Chondrocyte (in vitro differentiated cells): ENCODE measurements around the gene FIGNL1. TPM values are rescaled to one million over a fixed set of nuclear protein-coding genes. Genes with fewer than 3 reads are reported as not detected.
A peak's percentile ranks its signal among the peaks of the same experiment; 100 is the strongest.

Experiments
- DNase-seq: peaks from one replicate; pipeline ENCODE4 v3.0.0; 2021; ENCODE audit warnings: mixed read lengths, low spot score
- H3K27ac Mint-ChIP-seq: one replicate; pipeline ENCODE4 v1.8.0; 2021; ENCODE audit warnings: mild to moderate bottlenecking, moderate library complexity, mixed read lengths; ENCODE audit not compliant: unreplicated experiment
- H3K27me3 Mint-ChIP-seq: 2 replicates; pipeline ENCODE4 v1.8.0; 2021; ENCODE audit warnings: low read depth, mixed read lengths
- H3K36me3 Mint-ChIP-seq: 2 replicates; pipeline ENCODE4 v1.8.0; 2021; ENCODE audit warnings: low read depth, mixed read lengths
- H3K4me1 Mint-ChIP-seq: 2 replicates; pipeline ENCODE4 v1.8.0; 2021; ENCODE audit warnings: low read depth, mild to moderate bottlenecking, mixed read lengths
- H3K4me3 Mint-ChIP-seq: one replicate; pipeline ENCODE4 v1.8.0; 2021; ENCODE audit warnings: mild to moderate bottlenecking, moderate library complexity, mixed read lengths; ENCODE audit not compliant: unreplicated experiment
- H3K9me3 Mint-ChIP-seq: 2 replicates; pipeline ENCODE4 v1.8.0; 2021; ENCODE audit warnings: low read depth, mixed read lengths
- total RNA-seq: library from RNA; stranded (reverse); gene quantifications from 3 replicates; pipeline ENCODE4 v1.2.1, GENCODE V29; 2021
- TF ChIP-seq, protein P1 (sequence below): fragments of 200-600 bp; sonication (generic); IDR thresholded peaks from 2 replicates; pipeline ENCODE4 v1.5.0; 2021; ENCODE audit warnings: antibody characterized with exemption, mild to moderate bottlenecking, moderate library complexity

FIGNL1 gene
- total RNA-seq, 1 donor from 2014 or later: 6.8 TPM

DNA sequence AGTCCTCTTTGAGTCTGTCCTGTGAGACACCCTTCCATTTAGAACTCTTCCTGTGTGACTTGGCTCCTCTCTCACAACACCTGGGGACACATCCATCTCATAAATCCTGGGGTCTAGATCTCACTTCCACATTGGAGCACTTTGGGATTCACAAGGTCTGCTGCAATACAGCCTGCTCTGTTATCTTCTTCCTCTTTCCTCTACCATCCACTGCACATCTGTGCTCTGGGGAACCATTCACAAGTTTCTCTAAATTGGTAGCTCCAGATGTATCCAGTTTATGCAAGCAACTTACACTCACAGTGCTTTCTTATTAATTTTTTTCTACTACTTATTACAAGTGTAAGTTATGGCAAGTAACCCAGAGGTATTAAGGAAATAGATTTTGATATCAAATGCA is 5.5 kb upstream of the FIGNL1 start:
- Mint-ChIP-seq H3K4me3 (no peak overlapping the region), H3K27ac (no peak overlapping the region), H3K36me3 (no peaks in the 10 kb centered on the region), H3K27me3 (peaks cover 45% of the 10 kb centered on the region), H3K9me3 (no peaks in the 10 kb centered on the region), H3K4me1 (no peaks in the 10 kb centered on the region)
- TF ChIP-seq, protein P1, sequence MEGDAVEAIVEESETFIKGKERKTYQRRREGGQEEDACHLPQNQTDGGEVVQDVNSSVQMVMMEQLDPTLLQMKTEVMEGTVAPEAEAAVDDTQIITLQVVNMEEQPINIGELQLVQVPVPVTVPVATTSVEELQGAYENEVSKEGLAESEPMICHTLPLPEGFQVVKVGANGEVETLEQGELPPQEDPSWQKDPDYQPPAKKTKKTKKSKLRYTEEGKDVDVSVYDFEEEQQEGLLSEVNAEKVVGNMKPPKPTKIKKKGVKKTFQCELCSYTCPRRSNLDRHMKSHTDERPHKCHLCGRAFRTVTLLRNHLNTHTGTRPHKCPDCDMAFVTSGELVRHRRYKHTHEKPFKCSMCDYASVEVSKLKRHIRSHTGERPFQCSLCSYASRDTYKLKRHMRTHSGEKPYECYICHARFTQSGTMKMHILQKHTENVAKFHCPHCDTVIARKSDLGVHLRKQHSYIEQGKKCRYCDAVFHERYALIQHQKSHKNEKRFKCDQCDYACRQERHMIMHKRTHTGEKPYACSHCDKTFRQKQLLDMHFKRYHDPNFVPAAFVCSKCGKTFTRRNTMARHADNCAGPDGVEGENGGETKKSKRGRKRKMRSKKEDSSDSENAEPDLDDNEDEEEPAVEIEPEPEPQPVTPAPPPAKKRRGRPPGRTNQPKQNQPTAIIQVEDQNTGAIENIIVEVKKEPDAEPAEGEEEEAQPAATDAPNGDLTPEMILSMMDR: no peak
- DNase-seq: no peak

DNA sequence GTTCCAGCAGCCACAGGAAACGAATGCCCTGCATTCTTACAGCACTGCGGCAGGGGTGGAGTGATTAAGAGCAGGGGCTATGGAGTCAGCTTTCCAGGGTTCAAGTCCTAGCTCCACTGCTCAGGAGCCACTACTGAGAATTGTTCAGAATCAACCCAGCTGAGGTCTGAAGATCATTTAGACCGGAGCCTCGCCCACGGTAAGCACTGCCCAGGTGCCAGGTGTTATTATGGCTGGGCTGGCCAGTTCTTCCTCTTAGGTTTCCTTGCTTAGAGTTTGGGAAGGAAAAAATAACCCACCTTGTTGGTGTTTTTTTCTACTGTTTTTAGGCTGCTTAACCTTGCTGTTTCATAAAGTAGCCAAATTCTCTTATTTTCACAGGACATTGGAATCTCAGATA is 4.8 kb upstream of the FIGNL1 start:
- peaks cover 3% of the 10 kb centered on the region for H3K4me1 Mint-ChIP-seq
- H3K4me3 Mint-ChIP-seq: no peak overlapping the region
- H3K36me3 Mint-ChIP-seq: no peaks in the 10 kb centered on the region
- H3K27ac Mint-ChIP-seq: no peak overlapping the region
- DNase-seq: no peak
- peaks cover 45% of the 10 kb centered on the region for H3K27me3 Mint-ChIP-seq
- H3K9me3 Mint-ChIP-seq: no peaks in the 10 kb centered on the region
- TF ChIP-seq, protein P1: no peak

DNA sequence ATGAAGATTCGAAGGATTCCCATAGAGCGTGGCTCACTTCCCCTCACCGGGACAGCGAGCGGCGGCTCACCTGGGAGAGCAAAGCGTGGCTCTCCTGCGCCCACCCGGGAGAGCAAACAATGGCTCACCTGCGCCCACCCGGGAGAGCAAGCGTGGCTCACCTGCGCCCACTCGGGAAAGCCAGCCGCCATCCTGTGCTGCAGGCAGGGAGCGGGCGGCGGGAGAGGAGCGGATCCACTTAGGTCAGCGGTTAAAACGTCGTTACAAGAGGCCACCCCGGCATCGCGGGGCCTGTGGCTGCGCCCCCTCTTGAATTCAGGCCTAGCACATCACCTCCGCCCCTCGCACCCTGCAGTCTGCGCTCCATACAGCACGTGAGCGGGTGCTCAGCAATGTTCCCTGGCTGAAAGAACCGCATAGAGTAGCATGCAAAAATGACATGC is 461 bp upstream of the FIGNL1 start:
- Mint-ChIP-seq H3K27ac (peak overlapping the region; percentile 29), H3K36me3 (peaks cover 3% of the 10 kb centered on the region), H3K4me1 (peaks cover 18% of the 10 kb centered on the region), H3K9me3 (no peaks in the 10 kb centered on the region), H3K4me3 (peak overlapping the region; percentile 81), H3K27me3 (peaks cover 19% of the 10 kb centered on the region)
- TF ChIP-seq, protein P1: no peak
- DNase-seq: no peak

DNA sequence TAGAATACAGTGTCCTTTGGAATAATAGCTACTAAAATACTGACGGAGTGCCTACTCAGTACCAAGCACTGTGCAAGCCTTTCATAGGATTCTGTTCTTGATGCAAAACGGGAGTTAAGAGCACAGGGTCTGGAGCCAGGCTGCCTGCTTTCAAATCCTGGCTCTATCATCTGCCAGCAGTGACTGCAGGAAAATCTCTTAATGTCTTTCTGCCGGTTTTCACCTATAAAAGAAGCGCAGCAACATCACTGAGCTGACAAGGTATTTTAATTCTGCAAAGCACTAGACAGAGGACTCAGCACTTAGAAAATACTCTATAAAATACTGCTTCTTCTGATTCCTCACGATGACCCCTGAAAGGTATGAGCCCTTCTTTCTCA is 659 bp downstream of the FIGNL1 start:
- TF ChIP-seq, protein P1: no peak
- Mint-ChIP-seq H3K36me3 (peaks cover 4% of the 10 kb centered on the region), H3K4me1 (peaks cover 18% of the 10 kb centered on the region), H3K4me3 (peak overlapping the region; percentile 81), H3K27ac (peak overlapping the region; percentile 77), H3K27me3 (peaks cover 13% of the 10 kb centered on the region), H3K9me3 (no peaks in the 10 kb centered on the region)
- no peak for DNase-seq

DNA sequence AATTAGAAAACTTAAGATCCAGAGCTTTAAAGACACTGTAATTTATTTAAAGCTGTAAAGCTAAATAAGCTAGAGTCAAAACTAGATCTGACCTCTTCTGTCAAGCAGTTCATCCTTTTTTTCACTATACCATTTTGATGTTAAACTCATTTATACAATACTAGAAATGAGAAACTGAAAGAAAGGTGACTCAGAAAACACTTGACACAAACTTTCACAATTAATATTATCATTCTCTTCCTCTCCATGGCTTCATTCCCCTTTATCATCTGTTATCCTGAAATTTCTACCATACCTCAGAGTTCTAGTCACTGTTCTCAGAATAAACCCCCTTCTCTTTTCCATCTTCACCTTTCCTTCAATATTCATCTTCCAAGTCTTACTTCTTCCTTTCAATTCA is 1.3 kb downstream of the FIGNL1 start:
- Mint-ChIP-seq H3K36me3 (peaks cover 4% of the 10 kb centered on the region), H3K27me3 (peaks cover 7% of the 10 kb centered on the region), H3K4me1 (peaks cover 18% of the 10 kb centered on the region), H3K9me3 (no peaks in the 10 kb centered on the region), H3K4me3 (no peak overlapping the region), H3K27ac (peak overlapping the region; percentile 64)
- TF ChIP-seq, protein P1: no peak
- no peak for DNase-seq
